CD14-positive monocyte (primary cell): ENCODE data around the gene FAM163B. TPM values are rescaled to one million over a fixed set of nuclear protein-coding genes. Genes with fewer than 3 reads are reported as not detected.

Experiments used
- DNase-seq, 3 donors: peaks; one replicate each; pipeline ENCODE4 v3.0.0-alpha.2; 2011 to 2022
- H2AFZ ChIP-seq: 2 replicates; pipeline ENCODE4 v1.6.0; 2012; ENCODE audit warnings: mild to moderate bottlenecking, low read depth, low read length, inconsistent platforms; ENCODE audit not compliant: insufficient read depth, poor library complexity, severe bottlenecking
- H3K27ac ChIP-seq, 2 donors: 1 replicate in 1 of 2; 2 replicates in 1 of 2; pipeline ENCODE4 v1.5.1; 2012 to 2013; ENCODE audit warnings: low read length in 2 of 2, control low read depth in 1 of 2, inconsistent platforms in 1 of 2, low read depth in 1 of 2, mild to moderate bottlenecking in 1 of 2
- H3K27me3 ChIP-seq, 2 donors: one replicate each; pipeline versions ENCODE4 v1.6.0 to v1.6.1; 2011 to 2013; ENCODE audit warnings: low read length in 2 of 2; ENCODE audit not compliant: control insufficient read depth in 2 of 2, insufficient read depth in 2 of 2
- H3K36me3 ChIP-seq, 2 donors: replicated peaks in 1 of 2; 1 replicate in 1 of 2; 2 replicates in 1 of 2; pipeline versions ENCODE4 v1.5.1 to v1.6.1; 2012 to 2013; ENCODE audit warnings: low read length in 2 of 2, control low read depth in 1 of 2, inconsistent platforms in 1 of 2, mild to moderate bottlenecking in 1 of 2; ENCODE audit not compliant: insufficient read depth in 2 of 2, control insufficient read depth in 1 of 2
- H3K4me1 ChIP-seq, 2 donors: 1 replicate in 1 of 2; 2 replicates in 1 of 2; pipeline versions ENCODE4 v1.5.1 to v1.6.1; 2012 to 2013; ENCODE audit warnings: low read length in 2 of 2, control low read depth in 1 of 2, inconsistent platforms in 1 of 2, mild to moderate bottlenecking in 1 of 2, moderate library complexity in 1 of 2; ENCODE audit not compliant: insufficient read depth in 2 of 2, control insufficient read depth in 1 of 2
- H3K4me2 ChIP-seq: replicated peaks from 2 replicates; pipeline ENCODE3; 2012; ENCODE audit warnings: low read length, moderate library complexity, mild to moderate bottlenecking; ENCODE audit not compliant: poor library complexity, severe bottlenecking; ENCODE audit errors: extremely low read depth
- H3K4me3 ChIP-seq, 3 experiments: fragments of 200-600 bp in 1 of 3; sonication (generic) in 1 of 3; replicated peaks in 1 of 3; 1 replicate in 2 of 3; 2 replicates in 1 of 3; pipeline ENCODE4 v1.5.1; 2011 to 2013; ENCODE audit warnings: low read length in 3 of 3, mild to moderate bottlenecking in 3 of 3, control low read depth in 2 of 3, low read depth in 2 of 3, inconsistent platforms in 1 of 3, moderate library complexity in 1 of 3
- H3K79me2 ChIP-seq: 2 replicates; pipeline ENCODE4 v1.6.0; 2012; ENCODE audit warnings: mild to moderate bottlenecking, control low read depth, inconsistent platforms, low read length, moderate library complexity; ENCODE audit not compliant: insufficient read depth
- H3K9ac ChIP-seq: 2 replicates; pipeline ENCODE4 v1.6.0; 2017; ENCODE audit warnings: low read length, mild to moderate bottlenecking; ENCODE audit not compliant: insufficient read depth, poor library complexity, severe bottlenecking
- H3K9me3 ChIP-seq, 2 donors: replicated peaks in 1 of 2; 1 replicate in 1 of 2; 2 replicates in 1 of 2; pipeline versions ENCODE4 v1.5.1 to v1.6.1; 2012 to 2013; ENCODE audit warnings: low read length in 2 of 2, control low read depth in 1 of 2; ENCODE audit not compliant: control insufficient read depth in 1 of 2, insufficient read depth in 1 of 2
- H4K20me1 ChIP-seq: 2 replicates; pipeline ENCODE4 v1.6.0; 2012; ENCODE audit warnings: mild to moderate bottlenecking, low read length, control low read depth, moderate library complexity; ENCODE audit not compliant: insufficient read depth
- H3K27ac Mint-ChIP-seq, 7 donors: one replicate each; pipeline ENCODE4 v1.8.0; 2020; ENCODE audit warnings: mild to moderate bottlenecking in 7 of 7, mixed read lengths in 7 of 7, moderate library complexity in 6 of 7, inconsistent platforms in 2 of 7
- H3K27me3 Mint-ChIP-seq, 3 donors: one replicate each; pipeline ENCODE4 v1.8.0; 2021 to 2022; ENCODE audit warnings: low read depth in 3 of 3, mild to moderate bottlenecking in 3 of 3, mixed read lengths in 3 of 3, moderate library complexity in 3 of 3, inconsistent platforms in 1 of 3
- H3K36me3 Mint-ChIP-seq, 2 donors: one replicate each; pipeline ENCODE4 v1.8.0; 2020; ENCODE audit warnings: mixed read lengths in 2 of 2, inconsistent platforms in 1 of 2, mild to moderate bottlenecking in 1 of 2
- H3K4me1 Mint-ChIP-seq: one replicate; pipeline ENCODE4 v1.8.0; 2020; ENCODE audit warnings: mild to moderate bottlenecking, mixed read lengths
- H3K4me3 Mint-ChIP-seq, 2 donors: one replicate each; pipeline ENCODE4 v1.8.0; 2020; ENCODE audit warnings: mild to moderate bottlenecking in 2 of 2, mixed read lengths in 2 of 2, moderate library complexity in 1 of 2
- H3K9me3 Mint-ChIP-seq, 7 donors: one replicate each; pipeline ENCODE4 v1.8.0; 2020 to 2022; ENCODE audit warnings: mixed read lengths in 7 of 7, mild to moderate bottlenecking in 6 of 7, moderate library complexity in 6 of 7, inconsistent platforms in 2 of 7
- WGBS: methylation state at CpG from one replicate; pipeline ENCODE4 v1.1.5; 2013; ENCODE audit warnings: missing lambda C conversion rate; ENCODE audit not compliant: insufficient coverage; 5-methylcytosine and 5-hydroxymethylcytosine counted together
- intact Hi-C, 2 donors: fragments of 100-400 bp; cut with micrococcal nuclease; formaldehyde crosslinking; loops; one replicate each; pipeline versions ENCODE4 v1.15.0 to v1.15.1; 2023
- polyA plus RNA-seq, 3 donors: library from polyadenylated mRNA; depleted of rRNA in 1 of 3; unstranded in 2 of 3; stranded (reverse) in 1 of 3; fragments of 300-500 nt in 2 of 3; fragments of >200 nt in 1 of 3; fragmentation: Illumina TruSeq in 2 of 3; gene quantifications; 1 replicate in 2 of 3; 2 replicates in 1 of 3; pipeline ENCODE4 v1.2.3, GENCODE V29; 2012 to 2021
- TF ChIP-seq, protein P1 (sequence below): fragments of 200-600 bp; IDR thresholded peaks from one replicate; pipeline ENCODE4 v1.8.0; 2022; ENCODE audit warnings: antibody characterized with exemption, mild to moderate bottlenecking

Gene FAM163B
- polyA plus RNA-seq, 3 donors: not detected

GRCh38 chr9:133656211-133657119 lies 47.3 kb upstream of the FAM163B start:
- H3K79me2 ChIP-seq: no peaks in the 10 kb centered on the region
- no peaks in the 10 kb centered on the region for H3K4me1 ChIP-seq
- no peaks in the 10 kb centered on the region for H4K20me1 ChIP-seq
- H3K36me3 ChIP-seq: no peaks in the 10 kb centered on the region
- Mint-ChIP-seq H3K4me3 (no peak overlapping the region), H3K36me3 (no peaks in the 10 kb centered on the region), H3K27me3 (peaks cover 51 to 56% (median 55%) of the 10 kb centered on the region in 3 donors), H3K4me1 (no peaks in the 10 kb centered on the region), H3K27ac (no peak overlapping the region), H3K9me3 (no peaks in the 10 kb centered on the region)
- no peak overlapping the region for H3K4me3 ChIP-seq
- intact Hi-C loops: no loop called here
- H3K4me2 ChIP-seq: no peak overlapping the region
- no peak overlapping the region for H2AFZ ChIP-seq
- DNase-seq: no peak
- 73% methylated on average over 32 of the region's 36 CpGs for WGBS
- no peaks in the 10 kb centered on the region for H3K9me3 ChIP-seq
- no peak overlapping the region for H3K27ac ChIP-seq
- TF ChIP-seq, protein P1, sequence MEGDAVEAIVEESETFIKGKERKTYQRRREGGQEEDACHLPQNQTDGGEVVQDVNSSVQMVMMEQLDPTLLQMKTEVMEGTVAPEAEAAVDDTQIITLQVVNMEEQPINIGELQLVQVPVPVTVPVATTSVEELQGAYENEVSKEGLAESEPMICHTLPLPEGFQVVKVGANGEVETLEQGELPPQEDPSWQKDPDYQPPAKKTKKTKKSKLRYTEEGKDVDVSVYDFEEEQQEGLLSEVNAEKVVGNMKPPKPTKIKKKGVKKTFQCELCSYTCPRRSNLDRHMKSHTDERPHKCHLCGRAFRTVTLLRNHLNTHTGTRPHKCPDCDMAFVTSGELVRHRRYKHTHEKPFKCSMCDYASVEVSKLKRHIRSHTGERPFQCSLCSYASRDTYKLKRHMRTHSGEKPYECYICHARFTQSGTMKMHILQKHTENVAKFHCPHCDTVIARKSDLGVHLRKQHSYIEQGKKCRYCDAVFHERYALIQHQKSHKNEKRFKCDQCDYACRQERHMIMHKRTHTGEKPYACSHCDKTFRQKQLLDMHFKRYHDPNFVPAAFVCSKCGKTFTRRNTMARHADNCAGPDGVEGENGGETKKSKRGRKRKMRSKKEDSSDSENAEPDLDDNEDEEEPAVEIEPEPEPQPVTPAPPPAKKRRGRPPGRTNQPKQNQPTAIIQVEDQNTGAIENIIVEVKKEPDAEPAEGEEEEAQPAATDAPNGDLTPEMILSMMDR: no peak
- H3K9ac ChIP-seq: no peak overlapping the region
- H3K27me3 ChIP-seq: peaks cover 0 to 30% of the 10 kb centered on the region in 2 donors

DNA sequence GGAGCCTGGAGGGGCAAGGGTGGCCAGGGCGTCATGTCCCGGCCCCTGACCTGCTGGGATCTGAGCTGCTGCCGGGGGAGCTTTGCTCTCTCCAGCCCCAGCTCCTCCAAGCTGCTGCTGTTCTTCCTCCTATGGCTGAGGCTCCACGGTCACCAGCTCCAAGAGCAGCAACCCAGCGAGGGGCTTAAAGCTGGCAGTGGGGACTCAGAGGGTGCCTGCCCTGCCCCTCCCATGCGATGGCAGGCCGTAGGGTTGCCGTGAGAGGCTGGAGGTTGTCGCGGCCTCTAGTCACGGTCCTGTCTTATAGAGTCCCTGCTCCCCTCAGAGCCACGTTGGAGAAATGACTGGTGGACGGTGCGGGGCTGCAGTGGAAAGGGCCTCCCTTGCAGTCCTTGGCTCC lies 46.5 kb upstream of the FAM163B start:
- H3K79me2 ChIP-seq: no peaks in the 10 kb centered on the region
- no peak overlapping the region for H3K4me3 ChIP-seq
- H4K20me1 ChIP-seq: no peaks in the 10 kb centered on the region
- H3K27me3 ChIP-seq: peaks cover 0 to 30% of the 10 kb centered on the region in 2 donors
- DNase-seq: no peak
- TF ChIP-seq, protein P1: no peak
- no peaks in the 10 kb centered on the region for H3K9me3 ChIP-seq
- H3K27me3 Mint-ChIP-seq: peaks cover 48 to 55% (median 52%) of the 10 kb centered on the region in 3 donors
- no peaks in the 10 kb centered on the region for H3K4me1 Mint-ChIP-seq
- no peaks in the 10 kb centered on the region for H3K9me3 Mint-ChIP-seq
- intact Hi-C loops: no loop called here
- no peak overlapping the region for H3K27ac Mint-ChIP-seq
- H3K27ac ChIP-seq: no peak overlapping the region
- no peaks in the 10 kb centered on the region for H3K36me3 ChIP-seq
- H3K36me3 Mint-ChIP-seq: no peaks in the 10 kb centered on the region
- H2AFZ ChIP-seq: no peak overlapping the region
- H3K4me2 ChIP-seq: no peak overlapping the region
- no peak overlapping the region for H3K9ac ChIP-seq
- 63% methylated on average over 14 of the region's 14 CpGs for WGBS
- H3K4me1 ChIP-seq: no peaks in the 10 kb centered on the region
- H3K4me3 Mint-ChIP-seq: no peak overlapping the region
